ENCODE data around the gene PLPPR3.

PLPPR3 gene

DNA sequence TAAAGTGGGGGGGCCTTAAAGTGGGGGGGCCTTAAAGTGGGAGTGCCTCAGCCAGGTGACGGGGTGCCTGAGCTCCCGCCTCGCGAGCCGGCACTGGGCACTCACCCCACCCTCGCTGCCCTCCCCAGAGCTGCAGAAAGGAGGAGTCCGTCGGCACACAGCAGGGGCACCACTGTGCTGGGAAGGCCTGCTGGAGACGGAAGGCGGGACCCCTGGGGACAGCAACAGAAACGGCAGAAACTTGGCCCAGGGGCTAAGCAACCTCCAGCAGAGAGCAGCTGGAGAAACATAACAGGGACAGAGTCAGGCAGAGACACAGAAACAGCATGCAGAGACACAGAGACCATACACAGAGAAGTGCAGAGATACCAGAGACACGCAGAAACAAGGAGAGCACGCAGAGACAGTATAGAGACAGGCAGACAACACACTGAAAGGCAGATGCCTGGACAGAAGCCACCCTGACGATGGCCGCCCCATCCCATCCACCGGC is 45.6 kb upstream of the PLPPR3 start:
- DNase-seq (ENCODE audit: low spot score), result no peak
- no peak overlapping the region for H3K27ac ChIP-seq
- H3K4me3 ChIP-seq, result no peak overlapping the region
- TF ChIP-seq, protein P1, sequence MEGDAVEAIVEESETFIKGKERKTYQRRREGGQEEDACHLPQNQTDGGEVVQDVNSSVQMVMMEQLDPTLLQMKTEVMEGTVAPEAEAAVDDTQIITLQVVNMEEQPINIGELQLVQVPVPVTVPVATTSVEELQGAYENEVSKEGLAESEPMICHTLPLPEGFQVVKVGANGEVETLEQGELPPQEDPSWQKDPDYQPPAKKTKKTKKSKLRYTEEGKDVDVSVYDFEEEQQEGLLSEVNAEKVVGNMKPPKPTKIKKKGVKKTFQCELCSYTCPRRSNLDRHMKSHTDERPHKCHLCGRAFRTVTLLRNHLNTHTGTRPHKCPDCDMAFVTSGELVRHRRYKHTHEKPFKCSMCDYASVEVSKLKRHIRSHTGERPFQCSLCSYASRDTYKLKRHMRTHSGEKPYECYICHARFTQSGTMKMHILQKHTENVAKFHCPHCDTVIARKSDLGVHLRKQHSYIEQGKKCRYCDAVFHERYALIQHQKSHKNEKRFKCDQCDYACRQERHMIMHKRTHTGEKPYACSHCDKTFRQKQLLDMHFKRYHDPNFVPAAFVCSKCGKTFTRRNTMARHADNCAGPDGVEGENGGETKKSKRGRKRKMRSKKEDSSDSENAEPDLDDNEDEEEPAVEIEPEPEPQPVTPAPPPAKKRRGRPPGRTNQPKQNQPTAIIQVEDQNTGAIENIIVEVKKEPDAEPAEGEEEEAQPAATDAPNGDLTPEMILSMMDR (IDR thresholded peaks at IDR 0.05), result no peak

DNA sequence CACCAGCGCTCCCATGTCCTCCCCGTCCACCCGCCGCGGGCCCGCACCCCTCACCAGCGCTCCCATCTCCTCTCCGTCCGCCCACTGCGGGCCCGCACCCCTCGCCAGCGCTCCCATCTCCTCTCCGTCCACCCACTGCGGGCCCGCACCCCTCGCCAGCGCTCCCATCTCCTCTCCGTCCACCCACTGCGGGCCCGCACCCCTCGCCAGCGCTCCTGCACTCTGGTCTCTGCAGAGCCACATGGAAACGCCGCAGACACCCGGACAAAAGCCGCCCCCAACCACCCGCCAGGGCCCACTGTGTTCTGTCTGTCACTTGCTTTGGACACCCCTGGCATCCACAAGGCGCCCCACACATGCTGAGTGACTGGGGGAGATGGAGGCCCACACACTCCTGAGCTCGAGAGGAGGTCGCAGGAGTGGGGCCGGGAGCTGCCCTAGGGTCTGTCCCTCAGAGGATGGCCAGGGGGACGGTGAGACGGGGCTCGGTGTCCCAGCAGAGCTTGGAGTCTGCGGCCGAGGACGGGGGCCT is 45.1 kb upstream of the PLPPR3 start:
- TF ChIP-seq, protein P1 (IDR thresholded peaks at IDR 0.05), result no peak
- Histone ChIP-seq H3K4me3 (no peak overlapping the region), H3K27ac (no peak overlapping the region)
- DNase-seq (ENCODE audit: low spot score), result no peak

DNA sequence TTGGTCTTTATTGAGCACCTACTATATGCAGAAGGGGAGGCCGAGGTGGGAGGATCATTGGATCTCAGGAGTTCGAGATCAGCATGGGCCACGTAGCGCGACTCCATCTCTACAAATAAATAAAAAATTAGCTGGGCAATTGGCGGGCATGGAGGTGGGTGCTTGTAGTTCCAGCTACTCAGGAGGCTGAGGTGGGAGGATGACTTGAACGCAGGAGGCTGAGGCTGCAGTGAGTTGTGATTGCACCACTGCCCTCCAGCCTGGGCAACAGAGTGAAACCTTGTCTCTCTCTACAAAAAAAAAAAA is 41.5 kb upstream of the PLPPR3 start:
- TF ChIP-seq, protein P1 (IDR thresholded peaks at IDR 0.05), result no peak

DNA sequence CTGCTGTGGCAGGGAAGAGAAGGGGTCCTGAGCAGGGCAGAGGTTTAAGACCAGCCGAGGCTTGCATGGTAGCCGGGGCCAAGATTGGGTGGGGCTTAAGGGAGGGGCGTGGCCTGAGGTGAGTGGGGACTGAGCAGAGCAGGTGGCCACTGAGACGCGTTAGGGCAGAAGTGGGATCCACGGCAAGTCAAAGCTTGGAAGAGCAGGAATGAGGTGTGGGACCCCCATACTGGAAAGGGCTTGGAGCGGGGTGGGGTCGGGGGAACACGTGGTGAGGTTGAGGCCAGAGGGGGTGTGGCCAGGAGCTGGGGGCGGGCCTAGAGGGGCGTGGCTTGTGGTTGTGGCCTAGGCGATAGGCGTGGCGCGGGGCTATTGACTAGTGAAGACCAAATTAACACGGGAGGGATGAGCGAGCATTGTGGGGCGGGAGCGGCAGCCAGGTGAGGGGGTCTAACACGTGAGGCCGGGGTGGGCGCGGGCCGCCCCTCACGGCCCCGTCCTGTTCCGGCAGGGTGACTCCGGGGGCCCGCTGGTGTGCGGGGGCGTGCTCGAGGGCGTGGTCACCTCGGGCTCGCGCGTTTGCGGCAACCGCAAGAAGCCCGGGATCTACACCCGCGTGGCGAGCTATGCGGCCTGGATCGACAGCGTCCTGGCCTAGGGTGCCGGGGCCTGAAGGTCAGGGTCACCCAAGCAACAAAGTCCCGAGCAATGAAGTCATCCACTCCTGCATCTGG is 41.0 kb upstream of the PLPPR3 start:
- no peak for DNase-seq (ENCODE audit: low spot score)
- TF ChIP-seq, protein P1 (IDR thresholded peaks at IDR 0.05), result no peak
- Histone ChIP-seq H3K27ac (peak overlapping the region in 1 of 2 donors; percentile 20), H3K4me3 (peak overlapping the region; percentile 44)

More for the DNA sequence above, 41.5 kb upstream of the PLPPR3 start:
- Histone ChIP-seq H3K27ac (no peak overlapping the region), H3K4me3 (no peak overlapping the region)
- no peak for DNase-seq (ENCODE audit: low spot score)

DNA sequence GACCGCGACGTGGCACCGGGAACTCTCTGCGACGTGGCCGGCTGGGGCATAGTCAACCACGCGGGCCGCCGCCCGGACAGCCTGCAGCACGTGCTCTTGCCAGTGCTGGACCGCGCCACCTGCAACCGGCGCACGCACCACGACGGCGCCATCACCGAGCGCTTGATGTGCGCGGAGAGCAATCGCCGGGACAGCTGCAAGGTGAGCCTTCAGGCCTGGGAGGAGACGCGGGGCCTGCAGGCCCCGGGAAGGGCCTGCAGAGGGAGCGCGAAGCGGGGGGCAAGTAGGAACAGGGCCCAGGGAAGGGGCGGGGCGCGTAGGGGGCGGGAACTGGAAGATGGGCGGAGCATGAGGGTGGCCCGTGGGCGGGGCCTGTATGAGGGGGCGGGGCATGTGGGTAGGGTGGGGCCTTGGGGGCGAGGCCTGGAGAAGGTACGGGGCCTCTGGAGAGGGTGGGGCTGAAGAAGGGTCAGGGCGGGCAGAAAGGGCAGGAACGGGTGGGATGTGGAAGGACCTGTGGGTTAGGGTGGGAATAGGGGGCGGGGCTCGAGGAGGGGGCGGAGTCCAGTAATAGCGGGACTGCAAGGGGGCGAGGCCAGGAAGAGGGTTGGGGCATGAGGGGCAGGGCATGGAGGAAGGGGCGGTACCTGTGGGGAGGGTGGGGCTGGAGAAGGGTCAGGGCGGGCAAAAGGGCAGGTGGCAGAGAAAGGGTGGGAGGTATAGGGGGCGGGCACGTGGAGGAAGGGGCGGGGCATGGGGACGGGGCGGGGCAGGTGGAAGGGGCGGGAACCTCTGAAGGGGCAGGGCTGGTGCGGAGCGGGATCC is 40.2 kb upstream of the PLPPR3 start:
- TF ChIP-seq, protein P1 (IDR thresholded peaks at IDR 0.05), result no peak
- peak overlapping the region; percentile 72 for H3K4me3 ChIP-seq
- peak overlapping the region in 1 of 2 donors; percentile 20 for H3K27ac ChIP-seq
- no peak for DNase-seq (ENCODE audit: low spot score)

DNA sequence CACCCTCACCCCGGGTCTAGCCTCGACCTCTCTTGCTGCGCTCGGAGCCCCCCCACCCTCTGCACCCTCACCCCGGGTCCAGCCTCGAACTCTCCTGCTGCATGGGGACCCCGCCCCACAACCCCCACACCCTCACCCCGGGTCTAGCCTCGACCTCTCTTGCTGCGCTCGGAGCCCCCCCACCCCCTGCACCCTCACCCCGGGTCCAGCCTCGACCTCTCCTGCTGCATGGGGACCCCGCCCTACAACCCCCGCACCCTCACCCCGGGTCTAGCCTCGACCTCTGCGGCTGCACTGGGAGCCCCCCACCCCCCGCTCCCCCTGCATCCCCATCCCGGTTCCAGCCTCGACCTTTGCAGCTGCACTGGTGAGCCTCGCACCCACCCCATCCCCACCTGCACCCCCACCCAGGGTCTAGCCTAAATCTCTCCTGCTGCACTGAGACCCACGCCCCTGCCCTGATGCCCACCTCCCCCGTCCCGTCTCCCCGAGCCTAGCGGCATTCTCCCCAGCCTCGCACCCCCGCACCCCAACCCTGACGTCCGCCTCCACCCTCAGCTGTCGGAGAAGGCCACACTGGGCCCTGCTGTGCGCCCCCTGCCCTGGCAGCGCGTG is 39.5 kb upstream of the PLPPR3 start:
- no peak for DNase-seq (ENCODE audit: low spot score)
- TF ChIP-seq, protein P1 (IDR thresholded peaks at IDR 0.05), result no peak
- peak overlapping the region in 1 of 2 donors; percentile 81 for H3K27ac ChIP-seq
- H3K4me3 ChIP-seq, result peak overlapping the region; percentile 72

Data from coronary artery (tissue), 2 donors.